Activated naive CD8-positive, alpha-beta T cell treated with anti-CD3 and anti-CD28 coated beads, Interleukin-2, amount 50 U/mL, for 16 hours (primary cell): ENCODE data around the gene SDK1.

ENCODE experiments used
- DNase-seq: peaks from one replicate; pipeline ENCODE4 v3.0.0-alpha.2; 2020; ENCODE audit warnings: low read depth, low spot score

Gene SDK1

DNA sequence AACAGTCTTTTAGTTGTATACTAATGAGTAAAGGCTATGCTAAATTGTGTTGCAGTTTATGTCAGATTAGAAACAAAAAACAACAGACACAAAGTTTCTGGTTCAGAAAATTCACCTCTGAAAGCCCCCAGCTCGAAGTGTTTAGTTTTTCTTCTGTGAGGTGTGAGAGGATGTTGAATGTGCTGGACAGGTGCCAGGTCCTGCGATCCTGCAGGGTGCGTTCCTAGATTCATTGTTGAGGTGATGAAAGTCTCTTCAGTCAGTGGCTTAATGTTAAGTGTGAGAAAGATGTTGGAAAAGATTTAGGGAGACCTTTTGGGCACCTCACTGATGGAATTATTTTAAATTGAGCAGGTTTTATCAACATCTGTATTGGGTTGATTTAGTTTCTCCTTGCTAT lies 287.3 kb downstream of the SDK1 start:
- DNase-seq = no peak

DNA sequence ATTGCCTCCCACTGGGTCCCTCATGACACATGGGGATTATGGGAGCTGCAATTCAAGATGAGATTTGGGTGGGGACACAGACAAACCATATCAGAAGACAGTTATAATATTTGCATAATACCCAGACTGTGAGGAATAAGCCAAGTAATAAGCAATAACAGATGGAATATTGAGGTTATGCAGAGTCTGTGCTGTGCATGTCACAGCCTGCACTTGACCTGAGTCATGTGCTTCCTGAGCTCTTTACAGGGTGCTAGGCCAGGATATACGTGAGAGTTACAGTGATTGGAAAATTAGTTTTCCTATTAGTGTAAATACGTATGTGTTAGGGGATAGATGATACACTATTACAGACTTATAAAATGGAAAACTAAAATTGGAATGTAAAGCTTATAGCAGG lies 288.7 kb downstream of the SDK1 start:
- DNase-seq = no peak

DNA sequence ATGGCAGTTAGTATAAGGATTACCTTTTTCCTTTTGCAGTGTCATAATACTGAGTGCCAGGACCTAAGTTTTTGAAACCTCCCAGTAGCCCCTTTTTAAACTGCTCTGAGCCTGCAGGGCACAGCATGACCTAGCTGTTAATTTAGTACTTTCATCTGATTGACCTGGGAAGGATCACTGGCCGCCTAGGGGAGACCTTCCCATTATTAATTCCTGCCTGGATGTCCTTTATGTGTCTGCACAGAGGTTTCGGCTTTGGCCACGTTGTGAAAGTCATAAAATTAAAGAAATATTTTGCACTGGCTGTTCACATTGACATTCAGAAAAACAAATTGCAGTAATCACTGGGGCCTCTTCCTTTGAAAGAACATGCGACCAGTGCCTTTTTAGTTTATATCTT lies 290.2 kb downstream of the SDK1 start:
- DNase-seq = no peak

GRCh38 chr7:3591944-3592343 lies 290.9 kb downstream of the SDK1 start:
- DNase-seq = no peak

- no peak for DNase-seq
Measured at GRCh38 chr7:3592401-3593134, 291.5 kb downstream of the SDK1 start.

- no peak for DNase-seq
Measured at GRCh38 chr7:3594901-3595300, 293.8 kb downstream of the SDK1 start.

GRCh38 chr7:3598854-3599253 lies 297.8 kb downstream of the SDK1 start:
- DNase-seq = no peak

GRCh38 chr7:3605222-3605621 lies 304.2 kb downstream of the SDK1 start:
- no peak for DNase-seq

DNA sequence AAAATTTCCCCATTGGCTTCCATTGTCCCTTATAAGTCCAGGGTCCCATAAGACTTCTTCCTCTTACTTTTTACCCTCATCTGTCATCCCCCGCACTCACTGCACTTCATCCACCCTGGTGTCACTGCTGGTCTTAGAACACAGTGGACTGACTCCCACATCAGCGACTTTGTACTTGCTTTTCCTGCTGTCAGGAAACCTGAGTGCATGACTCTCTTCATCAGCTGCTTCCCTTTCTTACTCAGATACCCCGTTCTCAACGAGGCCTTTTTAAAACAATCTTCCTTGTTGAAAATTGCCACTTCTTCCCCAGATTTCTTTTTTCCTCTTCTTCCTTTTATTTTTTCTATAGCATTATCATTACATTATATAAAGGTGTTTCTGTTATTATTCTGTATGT lies 305.4 kb downstream of the SDK1 start:
- DNase-seq = no peak

GRCh38 chr7:3607847-3608246 lies 306.8 kb downstream of the SDK1 start:
- no peak for DNase-seq

DNA sequence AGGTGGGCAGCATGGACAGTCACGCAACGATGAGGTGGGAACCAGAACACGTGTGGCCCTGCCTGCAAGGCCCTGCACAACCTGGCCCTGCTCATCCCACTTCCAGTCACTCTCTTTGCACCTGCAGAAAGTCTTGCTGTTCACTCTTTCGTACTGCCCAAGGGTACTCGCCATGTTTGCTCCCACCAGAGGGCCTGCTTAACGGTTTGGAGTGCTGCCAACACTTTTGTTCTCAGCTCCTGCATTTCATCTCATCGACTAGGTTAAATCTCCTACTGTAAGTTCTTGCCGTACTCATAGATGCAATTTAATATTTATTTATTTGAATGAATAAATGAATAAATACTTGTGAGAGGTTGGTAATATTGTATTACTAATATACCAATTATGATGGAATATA lies 315.3 kb downstream of the SDK1 start:
- no peak for DNase-seq

DNA sequence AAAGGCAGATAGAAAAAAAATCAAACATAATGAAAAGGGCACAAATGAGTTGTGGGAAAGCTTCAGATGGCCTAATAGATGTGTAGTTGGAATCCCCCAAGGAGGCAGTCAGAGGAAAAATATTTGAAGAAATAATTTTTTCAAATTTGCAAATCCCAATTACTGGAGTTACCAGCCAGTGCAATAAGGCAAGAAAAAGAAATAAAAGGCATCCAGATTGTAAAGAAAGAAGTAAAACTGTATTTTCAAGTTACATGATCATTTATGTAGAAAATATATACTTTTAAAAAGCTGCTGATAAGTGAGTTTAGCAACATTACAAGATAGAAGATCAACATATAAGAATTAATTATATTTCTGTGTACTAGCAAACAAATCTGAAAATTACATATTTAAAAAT lies 329.0 kb downstream of the SDK1 start:
- DNase-seq = no peak

DNA sequence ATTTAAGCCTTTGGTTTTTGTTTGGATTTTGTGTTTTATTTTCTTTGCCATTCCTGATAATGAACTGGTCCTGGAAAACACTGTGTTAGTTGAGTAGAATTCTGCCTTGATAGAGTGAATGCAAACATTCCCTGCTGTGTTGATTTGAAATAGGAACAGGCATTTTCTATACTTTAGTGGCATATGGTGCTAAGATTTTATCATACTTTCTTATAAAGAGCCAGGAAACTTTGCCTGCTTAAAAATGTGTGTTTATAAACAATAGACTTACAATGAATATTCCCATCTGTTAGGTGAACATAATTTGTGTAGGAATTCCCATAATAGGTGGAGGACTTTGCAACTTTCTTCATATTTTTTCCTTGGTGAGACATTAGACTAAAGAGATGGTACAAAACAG lies 333.3 kb downstream of the SDK1 start:
- no peak for DNase-seq

GRCh38 chr7:3636131-3636860 lies 335.2 kb downstream of the SDK1 start:
- no peak for DNase-seq

- no peak for DNase-seq
Measured at GRCh38 chr7:3639253-3639652, 338.2 kb downstream of the SDK1 start.

- no peak for DNase-seq
Measured at GRCh38 chr7:3641582-3641981, 340.5 kb downstream of the SDK1 start.

GRCh38 chr7:3643091-3643490 lies 342.0 kb downstream of the SDK1 start:
- DNase-seq = no peak

GRCh38 chr7:3648276-3648675 lies 347.2 kb downstream of the SDK1 start:
- DNase-seq = no peak

DNA sequence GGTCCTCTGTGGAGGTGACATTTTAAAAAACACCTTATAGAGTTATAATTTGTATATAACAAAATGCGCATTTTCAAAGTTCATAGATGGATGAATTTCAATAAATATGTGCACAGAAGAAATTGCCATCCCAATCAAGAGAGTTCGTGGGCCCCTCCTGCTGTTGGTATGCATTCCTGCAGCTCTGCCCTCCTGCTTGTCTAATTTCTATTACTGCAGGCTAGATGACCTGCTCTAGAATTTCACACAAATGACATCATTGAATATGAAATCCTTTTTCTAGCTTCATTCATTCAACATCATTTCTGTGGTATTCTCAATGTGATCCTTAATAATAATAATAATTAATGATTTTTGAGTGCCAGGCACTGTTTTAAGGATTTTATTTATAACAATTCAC lies 348.2 kb downstream of the SDK1 start:
- no peak for DNase-seq

DNA sequence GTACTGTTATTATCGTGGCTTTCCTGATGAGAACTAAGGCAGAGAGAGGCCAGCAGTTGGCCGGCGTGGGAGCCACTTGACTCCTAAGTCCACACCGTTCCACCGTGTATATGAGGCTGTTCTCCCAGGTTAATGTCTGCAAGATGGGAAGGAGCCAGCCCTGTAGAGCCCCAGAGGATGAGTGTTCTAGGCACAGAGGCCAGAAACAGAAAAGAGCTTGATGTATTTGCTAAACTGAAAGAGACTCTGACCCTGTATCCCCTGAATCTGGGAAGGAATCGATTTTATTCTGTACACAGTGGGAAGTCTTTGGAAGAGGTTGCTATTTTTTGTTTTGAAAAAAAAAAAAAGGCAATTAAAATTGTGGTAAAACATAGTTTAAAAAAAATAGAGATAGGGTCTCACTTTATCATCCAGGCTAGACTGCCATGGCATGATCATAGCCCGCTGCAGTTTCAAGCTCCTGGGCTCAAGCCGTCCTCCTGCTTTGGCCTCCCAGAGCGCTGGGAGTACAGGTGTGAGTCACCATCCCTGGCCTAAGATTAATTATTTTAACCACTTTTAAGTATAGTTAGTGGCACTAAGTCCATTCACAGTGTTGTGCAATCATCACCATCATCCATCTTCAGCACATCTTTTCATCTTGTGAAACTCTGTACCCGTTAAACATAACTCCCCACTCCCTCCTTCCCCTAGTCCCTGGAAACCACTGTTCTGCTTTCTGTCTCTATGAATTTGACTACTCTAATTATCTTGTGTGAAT lies 348.8 kb downstream of the SDK1 start:
- DNase-seq = no peak

DNA sequence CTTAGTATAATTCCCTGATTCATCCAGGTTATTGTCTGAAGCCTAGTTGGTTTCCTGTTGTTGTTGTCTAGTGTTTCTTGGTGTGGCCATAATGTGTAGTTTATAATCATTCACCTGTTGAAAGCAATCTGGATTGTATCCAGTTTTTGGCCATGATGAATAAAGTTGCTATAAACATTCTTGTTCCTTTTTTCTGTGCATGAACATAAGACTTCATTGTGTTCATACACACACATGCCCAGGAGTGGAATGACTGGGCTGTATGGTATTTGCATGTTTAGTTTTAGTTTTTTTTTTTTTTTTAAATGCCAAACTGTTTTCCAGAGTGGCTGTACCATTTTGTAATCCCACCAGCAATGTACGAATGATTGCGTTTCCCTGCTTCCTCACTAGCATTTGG lies 349.8 kb downstream of the SDK1 start:
- DNase-seq = no peak

- DNase-seq = no peak
Measured at GRCh38 chr7:3655635-3656034, 354.6 kb downstream of the SDK1 start.

- no peak for DNase-seq
Measured at GRCh38 chr7:3657206-3657605, 356.2 kb downstream of the SDK1 start.
